Heart right ventricle (tissue), 16 donors: ENCODE results near the gene SLC12A8. TPM values are rescaled to one million over a fixed set of nuclear protein-coding genes. Genes with fewer than 3 reads are reported as not detected.

ENCODE experiments used
- ATAC-seq, 8 donors: fragments of 200-7000 bp; cut with Tn5 transposase; one replicate each; pipeline ENCODE4 v1.9.1; 2020; ENCODE audit warnings: mild to moderate bottlenecking in 8 of 8, moderate library complexity in 8 of 8, moderate number of reproducible peaks in 1 of 8
- DNase-seq, 2 donors: peaks; one replicate each; pipeline ENCODE4 v3.0.0-alpha.2; 2020
- H3K27ac ChIP-seq, 10 donors: fragments of 200-600 bp; sonication (generic) in 2 of 10; one replicate each; pipeline versions ENCODE4 v1.5.0 to v1.8.0; 2020 to 2022; ENCODE audit warnings: mild to moderate bottlenecking in 3 of 10
- H3K27me3 ChIP-seq, 7 donors: fragments of 200-600 bp; one replicate each; pipeline ENCODE4 v1.8.0; 2021 to 2022; ENCODE audit warnings: mild to moderate bottlenecking in 2 of 7
- H3K36me3 ChIP-seq, 9 donors: fragments of 200-600 bp; sonication (generic) in 1 of 9; one replicate each; pipeline versions ENCODE4 v1.5.0 to v1.8.0; 2020 to 2022; ENCODE audit warnings: mild to moderate bottlenecking in 2 of 9
- H3K4me1 ChIP-seq, 9 donors: fragments of 200-600 bp; sonication (generic) in 1 of 9; one replicate each; pipeline versions ENCODE4 v1.5.0 to v1.8.0; 2020 to 2022; ENCODE audit warnings: mild to moderate bottlenecking in 4 of 9
- H3K4me3 ChIP-seq, 10 donors: fragments of 200-600 bp; sonication (generic) in 2 of 10; one replicate each; pipeline versions ENCODE4 v1.5.0 to v1.8.0; 2020 to 2022; ENCODE audit warnings: mild to moderate bottlenecking in 7 of 10, moderate library complexity in 2 of 10
- H3K9me3 ChIP-seq, 11 donors: fragments of 200-600 bp in 10 of 11; sonication (generic) in 2 of 11; one replicate each; pipeline versions ENCODE4 v1.5.0 to v1.8.0; 2013 to 2022; ENCODE audit warnings: mild to moderate bottlenecking in 2 of 11, control low read depth in 1 of 11, moderate library complexity in 1 of 11
- CTCF ChIP-seq, 9 donors: fragments of 200-600 bp; sonication (generic) in 2 of 9; IDR thresholded peaks; one replicate each; pipeline versions ENCODE4 v1.5.0 to v1.8.0; 2021 to 2022; ENCODE audit warnings: antibody characterized with exemption in 9 of 9, mild to moderate bottlenecking in 5 of 9, moderate library complexity in 1 of 9
- WGBS, 2 donors: extraction: QIAGEN DNeasy Blood & Tissue Kit; methylation state at CpG; one replicate each; pipeline ENCODE4 v1.1.7; 2013; ENCODE audit warnings: inconsistent platforms in 1 of 2; 5-methylcytosine and 5-hydroxymethylcytosine counted together
- intact Hi-C, 10 donors: fragments of 100-400 bp; cut with DNase I; formaldehyde crosslinking; loops; one replicate each; pipeline versions ENCODE4 v1.11.1 to v1.14.2; 2022
- polyA plus RNA-seq, 2 donors: library from polyadenylated mRNA; stranded (reverse); fragments of 200-250 nt; gene quantifications; one replicate each; pipeline ENCODE4 v1.2.3, GENCODE V29; 2013
- total RNA-seq, 10 donors: library from RNA; stranded (reverse); fragmentation: NEBNext Ultra II Directional in 3 of 10; extraction: Animal tissue kit (Norgen Biotek cat#: 25700) in 3 of 10; gene quantifications; one replicate each; pipeline versions ENCODE4 v1.2.1 to v1.2.4, GENCODE V29; 2021 to 2023
- donor health status: Arrhythmogenic right ventricular cardiomyopathy.
- donor health status: ischemic (EF 13 %, LVEDD 7.1; RV severe dilation, severe dysfunction).
- donor health status: healthy with polysubstance abuse.
- donor health status: DM: no; HTN: yes; CAD: no.
- donor health status: DM: no; HTN: no; CAD: no.
- donor health status: ischemic (EF 25% LVEDD 6.9; RV normal size, moderate dysfunction).
- donor health status: ischemic (EF 25% LVEDD 5.7; RV mildly dilated, moderate dysfunction).
- donor health status: healthy.
- donor health status: DM: yes; HTN: yes; CAD: no.
- donor health status: Ischemic cardiomyopathy.
- donor health status: ischemic (EF 35%, LVEDD 5.7; RV mildly dilated, moderate dysfunction).
- donor health status: nonischemic (EF 11% LVEDD 7.7; RV severe dilation, severe dysfunction).
- donor health status: DM: yes; HTN: yes; CAD: no.
- donor health status: PGD.
- donor health status: ischemic (EF 29% LVEDD 5.4; RV normal size, mild dysfunction).
- donor health status: nonischemic (EF 23%, LVEDD 6.1; RV moderate dilation, normal function).

SLC12A8 gene
- total and polyA plus RNA-seq, 12 donors = 0.09 to 0.88 (median 0.40) TPM; not detected in 1

GRCh38 chr3:125192190-125193035 is 20.1 kb downstream of the SLC12A8 start:
- 76 to 83% methylated on average over 12 of the region's 12 CpGs for WGBS, 2 donors
- no peaks in the 10 kb centered on the region for H3K27me3 ChIP-seq
- DNase-seq (no peak), ATAC-seq (no peak)
- H3K9me3 ChIP-seq = no peaks in the 10 kb centered on the region
- no peak for TF ChIP-seq CTCF (IDR thresholded peaks at IDR 0.05)
- H3K4me3 ChIP-seq = no peak overlapping the region
- intact Hi-C loops = loop anchor here in 1 of 10 donors (10.0 kb wide), 1 partner anchor 242 kb away; no protein-coding TSS in a partner anchor
- H3K4me1 ChIP-seq = no peaks in the 10 kb centered on the region
- H3K27ac ChIP-seq = no peak overlapping the region
- no peaks in the 10 kb centered on the region for H3K36me3 ChIP-seq

GRCh38 chr3:125191730-125192129 is 20.8 kb downstream of the SLC12A8 start:
- TF ChIP-seq CTCF (IDR thresholded peaks at IDR 0.05) = no peak
- intact Hi-C loops = loop anchor here in 1 of 10 donors (10.0 kb wide), 1 partner anchor 243 kb away; no protein-coding TSS in a partner anchor
- WGBS, 2 donors = 77 to 86% methylated on average over 7 of the region's 7 CpGs

GRCh38 chr3:125191256-125191655 is 21.3 kb downstream of the SLC12A8 start:
- no peak for TF ChIP-seq CTCF (IDR thresholded peaks at IDR 0.05)
- Histone ChIP-seq H3K4me3 (no peak overlapping the region), H3K36me3 (no peaks in the 10 kb centered on the region), H3K4me1 (peaks cover 0 to 5% (median 0%) of the 10 kb centered on the region in 9 donors), H3K27me3 (no peaks in the 10 kb centered on the region), H3K27ac (no peak overlapping the region), H3K9me3 (no peaks in the 10 kb centered on the region)
- no peak for DNase-seq
- no peak for ATAC-seq
- intact Hi-C loops = loop anchor here in 1 of 10 donors (10.0 kb wide), 1 partner anchor 244 kb away; no protein-coding TSS in a partner anchor
- WGBS, 2 donors = 84 to 87% methylated on average over 4 of the region's 4 CpGs

More at GRCh38 chr3:125191730-125192129, 20.8 kb downstream of the SLC12A8 start:
- H3K9me3 ChIP-seq = no peaks in the 10 kb centered on the region
- H3K4me3 ChIP-seq = no peak overlapping the region
- ATAC-seq = no peak
- H3K36me3 ChIP-seq = no peaks in the 10 kb centered on the region
- H3K4me1 ChIP-seq = peaks cover 0 to under 1% (median 0%) of the 10 kb centered on the region in 9 donors
- no peak for DNase-seq
- no peak overlapping the region for H3K27ac ChIP-seq
- H3K27me3 ChIP-seq = no peaks in the 10 kb centered on the region

GRCh38 chr3:125190786-125191185 is 21.8 kb downstream of the SLC12A8 start:
- Histone ChIP-seq H3K36me3 (no peaks in the 10 kb centered on the region), H3K27ac (no peak overlapping the region), H3K4me3 (no peak overlapping the region), H3K27me3 (no peaks in the 10 kb centered on the region), H3K9me3 (no peaks in the 10 kb centered on the region), H3K4me1 (peaks cover 0 to 10% (median 3%) of the 10 kb centered on the region in 9 donors)
- ATAC-seq (no peak), DNase-seq (no peak)
- no peak for TF ChIP-seq CTCF (IDR thresholded peaks at IDR 0.05)
- WGBS, 2 donors = 49 to 58% methylated on average over 3 of the region's 3 CpGs
- intact Hi-C loops = loop anchor here in 1 of 10 donors (10.0 kb wide), 1 partner anchor 244 kb away; no protein-coding TSS in a partner anchor
